HG03025 (cell line): Measurements from ENCODE around the gene EML5.

ENCODE experiments used
- ATAC-seq: cut with Tn5 transposase; IDR thresholded peaks from one replicate; pipeline ENCODE4 v1.9.1; 2021; ENCODE audit warnings: mild to moderate bottlenecking, moderate library complexity; ENCODE audit not compliant: unreplicated experiment, low FRiP score

The EML5 gene

GRCh38 chr14:88628033-88628432 is 164.7 kb downstream of the EML5 start:
- ATAC-seq = no peak

- ATAC-seq = no peak
These were observed 167.1 kb downstream of the EML5 start for GRCh38 chr14:88625671-88626070.

GRCh38 chr14:88621100-88621499 is 171.7 kb downstream of the EML5 start:
- ATAC-seq = no peak

- ATAC-seq = no peak
These were observed 174.3 kb downstream of the EML5 start for GRCh38 chr14:88618476-88618875.

GRCh38 chr14:88617479-88617878 is 175.3 kb downstream of the EML5 start:
- ATAC-seq = no peak

- no peak for ATAC-seq
These were observed 176.1 kb downstream of the EML5 start for GRCh38 chr14:88616697-88617096.

- no peak for ATAC-seq
These were observed 178.4 kb downstream of the EML5 start for GRCh38 chr14:88614218-88614907.

- no peak for ATAC-seq
These were observed 179.2 kb downstream of the EML5 start for GRCh38 chr14:88613552-88614010.

- no peak for ATAC-seq
These were observed 179.8 kb downstream of the EML5 start for GRCh38 chr14:88612981-88613380.

- no peak for ATAC-seq
These were observed 180.9 kb downstream of the EML5 start for GRCh38 chr14:88611878-88612277.

GRCh38 chr14:88607829-88608228 is 184.9 kb downstream of the EML5 start:
- no peak for ATAC-seq

GRCh38 chr14:88605594-88605993 is 187.2 kb downstream of the EML5 start:
- no peak for ATAC-seq

- ATAC-seq = peak; percentile 39
These were observed 188.5 kb downstream of the EML5 start for GRCh38 chr14:88604212-88604611.

- peak; percentile 86 for ATAC-seq
These were observed 192.9 kb downstream of the EML5 start for GRCh38 chr14:88599761-88600439.

GRCh38 chr14:88599326-88599725 is 193.4 kb downstream of the EML5 start:
- ATAC-seq = peak; percentile 43

GRCh38 chr14:88598097-88598675 is 194.6 kb downstream of the EML5 start:
- ATAC-seq = no peak

GRCh38 chr14:88597601-88598000 is 195.2 kb downstream of the EML5 start:
- no peak for ATAC-seq

GRCh38 chr14:88597038-88597437 is 195.7 kb downstream of the EML5 start:
- ATAC-seq = no peak

GRCh38 chr14:88592031-88592430 is 200.7 kb downstream of the EML5 start:
- no peak for ATAC-seq

GRCh38 chr14:88590173-88590572 is 202.6 kb downstream of the EML5 start:
- ATAC-seq = no peak

- no peak for ATAC-seq
These were observed 204.7 kb downstream of the EML5 start for GRCh38 chr14:88588081-88588480.

GRCh38 chr14:88584451-88584850 is 208.3 kb downstream of the EML5 start:
- ATAC-seq = no peak
